Globus pallidus (tissue), 1 donor: ENCODE measurements around the gene CFAP161.

ENCODE experiments used
- DNase-seq: peaks from one replicate; pipeline ENCODE4 v3.0.0-alpha.2; 2015; ENCODE audit warnings: low spot score

Gene CFAP161

DNA sequence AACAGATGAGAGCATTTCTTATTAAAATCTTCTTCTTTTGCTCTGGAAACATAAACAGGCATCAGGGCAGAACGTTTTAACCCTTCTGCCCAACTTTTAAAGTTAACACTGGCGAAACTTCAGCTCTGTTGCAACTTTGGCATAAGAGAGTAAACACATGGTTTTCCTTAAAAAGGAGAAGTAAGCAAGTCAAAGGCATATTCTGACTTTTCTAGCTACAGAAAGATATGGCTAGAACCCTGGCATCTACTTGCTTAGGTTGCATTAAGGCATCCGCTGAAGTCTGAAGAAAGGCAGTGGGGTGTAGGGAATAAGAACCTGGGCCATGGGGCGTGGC, 49.3 kb downstream of the CFAP161 start:
- no peak for DNase-seq

DNA sequence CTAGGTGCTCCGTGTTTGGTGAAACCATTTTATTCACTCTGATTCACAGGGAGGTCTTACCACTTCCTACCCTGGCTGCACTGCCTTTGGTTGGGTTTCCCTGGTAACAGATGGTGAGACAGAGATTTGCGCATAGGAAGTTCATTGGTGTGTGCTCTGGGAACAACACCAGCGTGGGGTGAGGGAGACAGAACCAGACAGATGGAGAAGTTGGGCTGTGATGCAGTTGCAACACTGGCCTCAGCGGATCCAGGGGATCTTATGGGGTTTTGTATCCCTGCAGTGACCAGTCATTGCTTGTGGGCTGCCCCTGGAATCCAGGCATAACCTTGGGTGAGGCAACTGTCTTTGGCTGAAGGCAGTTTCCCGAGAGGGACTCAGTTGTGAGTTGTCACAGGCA, 50.1 kb downstream of the CFAP161 start:
- DNase-seq, result no peak

DNA sequence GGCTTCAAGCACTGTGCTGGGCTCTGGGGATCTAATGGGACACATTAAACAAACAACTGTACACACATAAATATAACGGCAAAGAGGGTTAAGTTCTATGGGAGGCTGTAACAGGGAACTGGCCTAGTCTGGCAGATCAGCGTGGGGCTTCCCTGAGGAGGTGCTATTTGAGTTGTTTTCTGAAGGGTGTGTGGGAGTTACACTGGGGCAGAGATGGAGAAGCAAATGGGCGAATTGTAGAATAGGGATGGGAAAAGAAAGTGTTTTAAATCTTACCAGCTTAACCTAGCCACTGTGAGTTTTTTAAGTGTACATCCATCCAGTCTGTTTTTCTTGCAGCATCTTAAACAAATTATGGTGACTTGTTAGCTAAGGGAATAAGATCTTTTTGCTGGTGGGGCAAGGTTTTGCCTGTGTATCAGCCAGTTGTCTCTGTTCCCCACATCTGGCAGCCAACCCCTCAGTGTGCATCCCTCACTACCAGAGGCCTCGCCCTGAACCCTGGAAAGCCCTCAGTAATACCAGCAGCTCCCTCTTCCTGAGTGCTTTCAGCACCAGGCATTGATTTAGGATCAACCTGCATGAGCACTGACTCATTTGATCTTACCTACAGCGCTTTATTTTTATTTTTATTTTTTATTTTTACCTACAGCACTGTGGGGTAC, 51.7 kb downstream of the CFAP161 start:
- no peak for DNase-seq

- DNase-seq, result no peak
Measured at GRCh38 chr15:81188354-81188753, 54.3 kb downstream of the CFAP161 start.

- DNase-seq, result no peak
Measured at GRCh38 chr15:81189583-81190283, 55.7 kb downstream of the CFAP161 start.

DNA sequence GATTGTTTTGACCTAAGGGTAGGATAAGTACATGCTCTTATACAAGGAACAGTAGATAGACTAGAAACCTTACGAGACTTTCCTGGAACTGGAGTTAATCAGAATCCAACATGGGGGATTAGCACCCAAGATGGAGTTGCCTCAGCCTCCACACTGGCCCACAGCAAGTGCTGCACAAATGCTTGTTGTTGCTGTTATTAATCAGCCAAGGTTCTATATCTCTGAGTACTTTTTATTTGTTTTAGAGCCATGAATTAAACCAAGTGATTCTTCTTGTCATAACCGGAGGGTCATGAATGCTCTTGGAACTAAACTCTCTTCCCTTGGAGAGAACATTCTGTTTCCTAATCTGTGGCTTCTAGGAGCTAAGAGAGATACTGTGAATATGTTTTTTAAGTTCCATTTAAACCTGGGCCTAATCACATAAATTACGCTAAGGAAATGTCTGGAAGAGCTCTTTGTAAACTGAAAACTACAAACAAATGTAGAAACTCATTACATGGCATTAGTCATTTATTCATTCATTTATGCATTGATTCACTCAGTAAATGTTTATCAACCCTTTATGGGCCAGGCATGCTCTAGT, 56.9 kb downstream of the CFAP161 start:
- no peak for DNase-seq

- no peak for DNase-seq
Measured at GRCh38 chr15:81191701-81192100, 57.6 kb downstream of the CFAP161 start.

- no peak for DNase-seq
Measured at GRCh38 chr15:81194723-81195122, 60.7 kb downstream of the CFAP161 start.

DNA sequence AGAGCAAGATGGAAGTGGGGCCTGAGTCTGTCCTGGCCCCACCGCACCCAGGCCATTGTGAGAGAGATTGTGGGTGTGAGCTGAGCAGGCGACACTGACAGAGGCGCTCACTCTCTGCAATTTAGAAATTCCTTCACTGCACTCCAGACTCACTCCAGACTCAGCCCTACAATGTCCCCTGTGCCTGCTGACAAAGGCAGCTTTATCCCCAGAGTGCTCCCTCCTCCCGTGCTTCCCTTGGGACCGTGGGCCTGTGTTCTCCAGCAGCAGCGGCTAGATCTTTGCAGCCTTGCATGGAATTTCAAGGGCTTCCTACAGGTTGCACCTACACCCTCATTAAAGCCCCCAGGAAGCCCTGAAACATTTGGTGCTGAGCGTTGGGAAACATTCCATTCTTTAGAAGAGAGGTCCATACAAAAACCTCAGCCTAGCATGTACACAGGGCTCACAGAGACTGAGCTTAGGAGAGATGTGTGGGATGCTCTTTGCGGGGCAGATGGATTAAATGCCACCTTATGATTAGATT, 61.3 kb downstream of the CFAP161 start:
- DNase-seq, result peak; percentile 42

- no peak for DNase-seq
Measured at GRCh38 chr15:81196576-81197254, 62.6 kb downstream of the CFAP161 start, which contains the start of gene IL16. Gene IL16, plus strand, starts transcription at chr15:81196879. Its CDS starts 28,521 bp downstream, at chr15:81225400.

DNA sequence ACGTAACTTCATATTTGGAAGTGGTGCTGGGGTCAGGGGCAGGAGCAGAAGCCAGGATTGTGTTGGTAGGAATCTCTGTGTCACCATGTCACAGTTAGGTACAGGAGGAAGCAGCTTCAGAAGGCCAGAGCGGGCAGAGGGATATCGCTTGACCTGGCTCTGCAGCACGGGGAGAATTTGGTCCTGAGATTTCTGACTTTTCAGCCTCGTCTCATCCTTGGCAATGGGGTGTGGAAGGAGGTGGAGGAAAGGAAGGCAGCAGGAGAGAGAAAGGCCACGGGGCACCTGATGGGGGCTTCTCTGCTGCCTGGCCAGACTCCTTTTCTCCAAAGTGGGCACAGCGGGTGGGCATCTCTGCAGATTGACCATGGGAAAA, 63.2 kb downstream of the CFAP161 start:
- DNase-seq, result no peak

GRCh38 chr15:81197688-81198281, 63.7 kb downstream of the CFAP161 start:
- DNase-seq, result no peak
